Suprapubic skin (tissue), 4 donors: ENCODE measurements around the gene ACSL1. TPM values are rescaled to one million over a fixed set of nuclear protein-coding genes. Genes with fewer than 3 reads are reported as not detected.
A peak's percentile ranks its signal among the peaks of the same experiment; 100 is the strongest.

Source experiments
- DNase-seq, 2 donors: peaks; one replicate each; pipeline ENCODE4 v3.0.0-alpha.2; 2019; ENCODE audit warnings: low spot score in 2 of 2
- H3K27ac ChIP-seq: fragments of 200-600 bp; sonication (generic); one replicate; pipeline ENCODE4 v1.5.1; 2019
- H3K27me3 ChIP-seq: fragments of 200-600 bp; sonication (generic); one replicate; pipeline ENCODE4 v1.5.1; 2019
- H3K36me3 ChIP-seq: fragments of 200-600 bp; sonication (generic); one replicate; pipeline ENCODE4 v1.5.1; 2019
- H3K4me1 ChIP-seq: fragments of 200-600 bp; sonication (generic); one replicate; pipeline ENCODE4 v1.5.1; 2019
- H3K4me3 ChIP-seq: fragments of 200-600 bp; sonication (generic); one replicate; pipeline ENCODE4 v1.5.1; 2019; ENCODE audit warnings: mild to moderate bottlenecking
- H3K9me3 ChIP-seq: fragments of 200-600 bp; sonication (generic); one replicate; pipeline ENCODE4 v1.5.1; 2019
- EP300 ChIP-seq: sonication (generic); formaldehyde crosslinking; IDR thresholded peaks from one replicate; pipeline ENCODE4 v1.6.1; 2017; ENCODE audit warnings: antibody characterized with exemption
- POLR2A ChIP-seq, 2 donors: fragments of 450-650 bp; IDR thresholded peaks; one replicate each; pipeline ENCODE4 v1.6.1; 2017; ENCODE audit warnings: antibody characterized with exemption in 2 of 2, mild to moderate bottlenecking in 2 of 2, moderate library complexity in 2 of 2
- POLR2AphosphoS5 ChIP-seq, 3 donors: sonication (generic); formaldehyde crosslinking; IDR thresholded peaks; one replicate each; pipeline ENCODE4 v1.6.1; 2017; ENCODE audit warnings: antibody characterized with exemption in 3 of 3
- WGBS: methylation state at CpG from one replicate; pipeline ENCODE4 v1.1.5; 2018; 5-methylcytosine and 5-hydroxymethylcytosine counted together
- total RNA-seq, 4 donors: library from RNA; depleted of rRNA; stranded (reverse); fragments of >200 nt; gene quantifications; one replicate each; pipeline ENCODE4 v1.1.0, GENCODE V29; 2016
- TF ChIP-seq, protein P1 (sequence below), 2 donors: fragments of 200-600 bp in 1 of 2; fragments of 450-650 bp in 1 of 2; sonication (generic) in 1 of 2; IDR thresholded peaks; one replicate each; pipeline ENCODE4 v1.5.1; 2016 to 2019; ENCODE audit warnings: antibody characterized with exemption in 2 of 2, mild to moderate bottlenecking in 1 of 2, moderate library complexity in 1 of 2

The ACSL1 gene
- total RNA-seq, 4 donors from 2014 or later, result 236 to 420 (median 277) TPM

GRCh38 chr4:184812199-184812542 lies 13.6 kb downstream of the ACSL1 start:
- Histone ChIP-seq H3K4me1 (peaks cover 80% of the 10 kb centered on the region), H3K27me3 (no peaks in the 10 kb centered on the region), H3K36me3 (no peaks in the 10 kb centered on the region), H3K4me3 (no peak overlapping the region), H3K27ac (peak overlapping the region; percentile 70), H3K9me3 (no peaks in the 10 kb centered on the region)
- TF ChIP-seq POLR2A (IDR thresholded peaks at IDR 0.05), result no peak
- DNase-seq, result peak in 1 of 2 donors; percentile 13
- 93% methylated on average over 6 of the region's 6 CpGs for WGBS

DNA sequence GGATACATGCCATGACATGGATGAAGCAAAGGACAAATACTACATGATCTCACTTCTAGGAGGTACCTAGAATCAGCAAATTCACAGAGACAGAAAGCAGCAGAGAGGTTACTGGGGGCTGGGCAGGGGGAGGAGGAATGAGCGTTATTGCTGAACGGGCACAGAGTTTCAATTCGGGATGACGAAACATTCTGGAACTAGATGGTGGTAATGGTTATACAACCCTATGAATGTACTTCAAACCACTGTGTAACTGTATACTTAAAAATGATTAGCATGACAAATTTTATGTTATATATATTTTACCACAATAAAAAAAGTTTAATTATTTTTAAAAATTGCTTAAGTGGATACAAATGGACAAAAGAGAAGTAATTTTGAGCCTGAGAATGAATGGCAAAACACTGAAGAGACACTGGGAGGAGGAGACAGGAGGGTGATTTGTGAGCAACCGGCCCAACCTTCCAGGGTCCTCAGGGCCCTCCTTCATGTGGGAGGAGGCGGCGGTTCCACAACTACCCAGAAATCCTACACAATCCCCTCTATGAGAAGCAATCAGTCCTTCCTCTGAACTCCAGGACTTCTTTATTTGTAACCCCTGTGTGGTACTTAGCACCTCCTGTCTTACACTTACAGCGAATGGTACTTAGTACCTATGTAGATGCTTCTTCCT lies 14.1 kb downstream of the ACSL1 start:
- 84% methylated on average over 8 of the region's 8 CpGs for WGBS
- peak in 1 of 2 donors; percentile 65 for DNase-seq
- Histone ChIP-seq H3K4me3 (no peak overlapping the region), H3K27me3 (no peaks in the 10 kb centered on the region), H3K27ac (peak overlapping the region; percentile 70), H3K4me1 (peaks cover 80% of the 10 kb centered on the region), H3K36me3 (no peaks in the 10 kb centered on the region), H3K9me3 (no peaks in the 10 kb centered on the region)
- TF ChIP-seq POLR2A (IDR thresholded peaks at IDR 0.05), result no peak
- TF ChIP-seq EP300, result no peak
- TF ChIP-seq, protein P1, sequence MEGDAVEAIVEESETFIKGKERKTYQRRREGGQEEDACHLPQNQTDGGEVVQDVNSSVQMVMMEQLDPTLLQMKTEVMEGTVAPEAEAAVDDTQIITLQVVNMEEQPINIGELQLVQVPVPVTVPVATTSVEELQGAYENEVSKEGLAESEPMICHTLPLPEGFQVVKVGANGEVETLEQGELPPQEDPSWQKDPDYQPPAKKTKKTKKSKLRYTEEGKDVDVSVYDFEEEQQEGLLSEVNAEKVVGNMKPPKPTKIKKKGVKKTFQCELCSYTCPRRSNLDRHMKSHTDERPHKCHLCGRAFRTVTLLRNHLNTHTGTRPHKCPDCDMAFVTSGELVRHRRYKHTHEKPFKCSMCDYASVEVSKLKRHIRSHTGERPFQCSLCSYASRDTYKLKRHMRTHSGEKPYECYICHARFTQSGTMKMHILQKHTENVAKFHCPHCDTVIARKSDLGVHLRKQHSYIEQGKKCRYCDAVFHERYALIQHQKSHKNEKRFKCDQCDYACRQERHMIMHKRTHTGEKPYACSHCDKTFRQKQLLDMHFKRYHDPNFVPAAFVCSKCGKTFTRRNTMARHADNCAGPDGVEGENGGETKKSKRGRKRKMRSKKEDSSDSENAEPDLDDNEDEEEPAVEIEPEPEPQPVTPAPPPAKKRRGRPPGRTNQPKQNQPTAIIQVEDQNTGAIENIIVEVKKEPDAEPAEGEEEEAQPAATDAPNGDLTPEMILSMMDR (IDR thresholded peaks at IDR 0.05), result no peak
- TF ChIP-seq POLR2AphosphoS5 (IDR thresholded peaks at IDR 0.05), result no peak

DNA sequence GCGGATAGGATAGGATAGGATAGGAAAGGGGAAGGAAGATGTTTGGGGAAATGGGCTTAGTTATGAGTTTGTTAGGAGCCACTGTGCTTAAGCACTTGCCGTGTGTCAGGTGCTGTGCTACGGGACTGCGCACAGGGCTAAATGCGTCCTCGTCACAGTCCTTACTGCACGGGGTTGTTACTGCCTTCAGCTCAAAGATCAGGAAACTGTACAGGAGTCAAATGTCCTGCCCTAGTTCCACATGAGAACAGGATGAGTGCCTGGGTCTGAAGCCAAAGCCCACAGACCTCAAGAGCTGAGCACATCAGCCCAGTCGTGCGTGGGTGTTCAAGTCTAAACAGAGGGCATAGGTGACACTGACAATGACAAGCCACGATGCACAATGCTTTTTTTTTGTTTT lies 15.0 kb downstream of the ACSL1 start:
- Histone ChIP-seq H3K4me1 (peaks cover 82% of the 10 kb centered on the region), H3K27me3 (no peaks in the 10 kb centered on the region), H3K4me3 (no peak overlapping the region), H3K36me3 (no peaks in the 10 kb centered on the region), H3K27ac (no peak overlapping the region), H3K9me3 (no peaks in the 10 kb centered on the region)
- WGBS, result 80% methylated on average over 10 of the region's 10 CpGs
- DNase-seq, result peak in 1 of 2 donors; percentile 61
- TF ChIP-seq POLR2AphosphoS5 (IDR thresholded peaks at IDR 0.05) (no peak), EP300 (no peak), POLR2A (IDR thresholded peaks at IDR 0.05) (no peak)
- TF ChIP-seq, protein P1 (IDR thresholded peaks at IDR 0.05), result no peak

DNA sequence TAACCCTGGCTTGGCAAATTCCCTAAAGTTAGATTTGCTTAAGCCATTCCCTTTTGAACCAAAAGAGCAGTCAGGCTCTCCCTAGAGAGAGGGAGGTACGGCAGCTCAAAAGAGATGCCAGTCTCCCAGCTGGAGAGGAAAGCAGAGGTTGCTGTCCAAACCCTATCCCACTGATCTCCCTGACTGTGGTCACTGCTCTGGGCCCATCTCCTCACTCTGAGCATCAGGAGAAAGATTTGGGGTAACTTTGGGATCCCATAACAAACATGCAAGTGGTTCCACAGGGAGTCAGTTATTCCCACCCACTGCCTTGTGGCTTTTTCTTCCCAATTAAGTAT lies 17.1 kb downstream of the ACSL1 start:
- Histone ChIP-seq H3K4me3 (no peak overlapping the region), H3K27ac (no peak overlapping the region), H3K4me1 (peaks cover 80% of the 10 kb centered on the region), H3K9me3 (no peaks in the 10 kb centered on the region), H3K27me3 (no peaks in the 10 kb centered on the region), H3K36me3 (no peaks in the 10 kb centered on the region)
- TF ChIP-seq POLR2A (IDR thresholded peaks at IDR 0.05) (no peak), POLR2AphosphoS5 (IDR thresholded peaks at IDR 0.05) (no peak), EP300 (no peak)
- TF ChIP-seq, protein P1 (IDR thresholded peaks at IDR 0.05), result no peak
- 20% methylated on average over 1 of the region's 1 CpG for WGBS
- DNase-seq, result no peak

- peaks cover 80% of the 10 kb centered on the region for H3K4me1 ChIP-seq
- TF ChIP-seq POLR2AphosphoS5 (IDR thresholded peaks at IDR 0.05) (no peak), POLR2A (IDR thresholded peaks at IDR 0.05) (no peak), EP300 (no peak)
- TF ChIP-seq, protein P1 (IDR thresholded peaks at IDR 0.05), result no peak
- no peak overlapping the region for H3K4me3 ChIP-seq
- peak overlapping the region; percentile 72 for H3K27ac ChIP-seq
- DNase-seq, result peak in 1 of 2 donors; percentile 75
- WGBS, result 55% methylated on average over 9 of the region's 9 CpGs
- no peaks in the 10 kb centered on the region for H3K27me3 ChIP-seq
- no peaks in the 10 kb centered on the region for H3K9me3 ChIP-seq
- H3K36me3 ChIP-seq, result no peaks in the 10 kb centered on the region
Observed at GRCh38 chr4:184807797-184808712, 17.7 kb downstream of the ACSL1 start.
